Measurements from ENCODE around the gene IGLL5.

Gene IGLL5

DNA sequence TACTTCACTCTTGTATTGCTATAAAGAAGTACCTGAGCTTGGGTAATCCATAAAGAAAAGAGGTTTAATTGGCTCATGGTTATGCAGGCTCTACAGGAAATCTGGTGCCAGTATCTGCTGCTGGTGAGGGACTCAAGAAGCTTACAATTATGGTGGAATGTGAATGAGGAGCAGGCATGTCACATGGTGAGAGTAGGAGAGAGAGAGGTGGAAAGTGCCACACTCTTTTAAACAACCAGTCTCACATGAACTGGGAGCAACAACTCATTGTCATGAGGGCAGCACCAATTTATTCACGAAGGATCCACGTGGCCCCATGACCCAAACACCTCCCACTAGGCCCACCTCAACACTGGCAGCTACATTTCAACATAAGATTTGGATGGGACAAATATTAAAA is 24.6 kb upstream of the IGLL5 start:
- DNase-seq (ENCODE audit: low read depth) = no peak

GRCh38 chr22:22865311-22866072 is 22.1 kb upstream of the IGLL5 start:
- no peak for DNase-seq (ENCODE audit: low read depth)

- no peak for DNase-seq (ENCODE audit: low read depth)
These were observed 21.1 kb upstream of the IGLL5 start for GRCh38 chr22:22866381-22867111.

DNA sequence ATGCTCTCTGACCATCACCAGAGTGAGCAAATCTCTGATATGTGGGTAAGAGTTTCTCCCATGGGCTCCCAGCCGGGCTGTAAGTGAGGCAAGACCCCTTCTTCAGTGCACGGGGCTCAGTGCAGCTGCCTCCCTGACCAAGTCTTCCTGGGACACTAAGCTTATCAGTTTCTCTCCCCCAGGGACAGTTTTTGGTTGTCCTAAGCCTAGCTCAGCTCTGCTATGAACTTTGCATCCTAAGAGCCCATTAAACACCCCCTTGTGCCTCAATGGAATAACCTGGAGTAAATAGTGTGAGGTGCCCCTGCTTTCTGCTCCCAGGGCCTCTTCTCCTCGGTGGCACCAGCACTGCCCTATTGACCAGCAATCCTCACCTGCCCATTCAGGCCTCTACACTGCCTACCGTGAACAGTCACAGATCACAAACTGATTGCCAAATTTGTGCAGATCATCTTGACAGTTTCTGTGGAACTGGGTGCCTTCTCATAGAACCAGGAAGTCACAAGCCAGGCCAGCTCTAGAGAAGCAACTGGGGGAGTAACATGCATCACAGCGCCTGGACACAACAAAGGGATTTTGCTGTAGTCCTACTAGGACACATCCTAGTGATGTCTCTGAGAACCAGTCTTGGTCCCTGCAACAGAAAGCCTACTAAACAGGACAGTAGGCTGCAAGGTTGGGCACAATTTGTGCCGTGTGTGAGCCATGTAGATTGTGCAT is 19.5 kb upstream of the IGLL5 start:
- no peak for DNase-seq (ENCODE audit: low read depth)

DNA sequence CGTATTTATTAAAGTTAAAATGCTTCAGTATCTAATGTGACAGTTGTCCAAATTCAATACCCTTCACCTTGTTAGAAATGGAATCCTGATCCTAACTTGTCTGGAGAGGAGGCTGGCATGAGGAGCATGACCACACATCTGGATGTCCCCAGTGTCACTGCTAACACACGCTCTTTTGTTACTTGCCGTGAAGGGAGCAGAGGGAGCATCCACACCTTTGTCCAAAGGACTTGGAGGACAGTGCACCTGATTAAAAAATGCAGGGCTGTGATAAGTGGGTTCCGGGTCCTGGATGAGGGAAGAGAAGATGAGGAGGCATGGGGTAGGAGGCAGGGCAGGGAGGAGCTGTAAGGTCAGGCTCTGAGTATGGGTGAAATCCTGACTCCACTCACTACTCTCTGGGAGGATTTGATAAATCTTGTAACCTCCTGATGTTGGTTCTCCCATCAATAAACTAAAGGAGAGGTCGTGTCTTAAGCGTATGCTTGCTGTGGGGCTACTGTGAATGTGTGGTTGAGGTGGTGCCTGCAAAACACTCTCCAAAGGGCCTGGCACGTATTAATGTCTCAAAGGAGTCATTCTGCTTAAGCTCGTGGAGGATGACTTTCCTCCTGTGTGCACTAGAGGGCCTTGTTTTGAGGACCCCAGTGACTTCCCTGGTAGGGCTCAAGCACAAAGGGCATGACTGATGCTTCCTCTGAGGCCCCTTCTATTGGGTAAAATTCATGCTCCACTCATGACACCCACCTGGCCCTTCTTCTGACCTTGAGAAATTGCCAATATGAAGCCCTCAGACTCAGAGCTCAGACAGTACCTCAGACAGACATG is 16.8 kb upstream of the IGLL5 start:
- DNase-seq (ENCODE audit: low read depth) = no peak

DNA sequence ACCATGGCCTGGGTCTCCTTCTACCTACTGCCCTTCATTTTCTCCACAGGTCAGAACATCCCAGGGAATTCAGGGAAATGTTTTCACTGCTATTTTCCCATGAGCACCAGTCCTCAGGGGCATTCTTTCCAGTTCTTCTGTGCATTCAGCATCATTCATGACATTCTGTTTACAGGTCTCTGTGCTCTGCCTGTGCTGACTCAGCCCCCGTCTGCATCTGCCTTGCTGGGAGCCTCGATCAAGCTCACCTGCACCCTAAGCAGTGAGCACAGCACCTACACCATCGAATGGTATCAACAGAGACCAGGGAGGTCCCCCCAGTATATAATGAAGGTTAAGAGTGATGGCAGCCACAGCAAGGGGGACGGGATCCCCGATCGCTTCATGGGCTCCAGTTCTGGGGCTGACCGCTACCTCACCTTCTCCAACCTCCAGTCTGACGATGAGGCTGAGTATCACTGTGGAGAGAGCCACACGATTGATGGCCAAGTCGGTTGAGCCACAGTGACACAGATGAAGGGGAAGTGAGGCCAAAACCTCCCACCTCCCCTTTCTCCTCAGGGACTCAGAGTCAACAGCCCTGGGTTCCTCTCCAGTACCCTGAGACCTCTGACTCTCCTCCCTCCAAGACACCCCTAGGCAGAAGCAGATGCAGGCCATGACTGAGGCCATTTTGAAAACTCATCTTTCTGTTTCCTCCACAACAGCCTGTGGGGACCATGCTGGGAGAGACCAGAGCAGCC is 15.9 kb upstream of the IGLL5 start:
- no peak for DNase-seq (ENCODE audit: low read depth)

DNA sequence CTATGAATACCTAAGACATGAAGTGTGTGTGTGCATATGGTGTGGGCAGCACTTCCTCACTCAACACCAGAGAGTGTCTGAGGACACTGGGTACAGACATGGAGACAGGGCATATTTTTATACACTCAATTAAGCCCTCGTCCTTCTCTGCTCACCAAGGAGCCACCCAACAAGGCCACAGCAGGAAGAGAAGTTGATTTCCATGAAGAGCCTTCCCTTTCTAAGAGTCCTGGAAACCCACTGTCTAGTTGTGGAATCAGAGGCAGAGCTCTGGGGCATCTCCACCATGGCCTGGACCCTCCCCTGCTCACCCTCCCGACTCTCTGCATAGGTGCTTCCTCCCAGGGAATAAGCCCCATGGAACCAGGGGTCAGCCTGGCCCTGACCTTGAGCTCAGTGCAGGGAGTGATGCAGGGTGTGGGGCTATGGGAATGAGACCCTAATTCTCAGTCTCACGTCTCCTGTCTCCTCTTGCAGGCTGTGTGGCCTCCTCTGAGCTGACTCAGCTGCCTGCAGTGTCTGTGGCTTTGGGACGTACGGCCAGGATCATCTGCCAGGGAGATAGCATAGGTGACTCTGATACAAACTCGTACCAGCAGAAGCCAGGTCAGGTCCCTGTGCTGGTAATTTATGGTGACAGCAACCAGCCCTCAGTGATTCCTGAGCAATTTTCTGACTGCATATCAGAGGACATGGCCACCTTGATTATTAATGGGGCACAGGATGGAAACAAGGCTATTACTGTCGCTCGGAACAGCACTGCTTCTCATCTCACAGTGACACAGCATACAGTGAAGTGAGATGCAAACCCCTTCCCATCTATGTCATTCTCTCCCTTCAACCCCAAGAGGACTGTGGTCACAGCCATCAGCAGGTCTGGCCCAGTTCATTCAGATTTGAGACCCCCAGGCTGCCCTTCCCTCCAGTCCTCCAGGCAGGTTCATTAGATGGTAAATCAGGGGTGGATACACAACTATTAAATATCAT is 14.6 kb upstream of the IGLL5 start:
- DNase-seq (ENCODE audit: low read depth) = no peak

- peak; percentile 43 for DNase-seq (ENCODE audit: low read depth)
These were observed 9.9 kb upstream of the IGLL5 start for GRCh38 chr22:22877523-22878210.

DNA sequence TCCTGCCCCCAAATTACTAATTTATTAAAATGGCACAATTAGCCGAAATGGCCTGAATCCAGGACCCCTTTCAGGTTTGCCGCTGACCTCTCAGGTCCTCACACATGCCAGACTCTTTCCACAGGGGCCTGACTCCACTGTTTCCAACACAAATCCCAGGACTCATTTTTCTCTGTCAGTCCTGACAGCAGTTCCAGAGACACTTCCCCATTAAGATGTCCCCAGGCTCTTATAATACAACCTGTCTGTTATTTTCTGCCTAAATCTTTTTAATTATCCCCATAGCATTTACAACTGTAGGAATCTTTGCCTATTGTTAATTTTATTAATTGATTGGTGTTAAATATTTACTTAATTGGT is 9.4 kb upstream of the IGLL5 start:
- no peak for DNase-seq (ENCODE audit: low read depth)

GRCh38 chr22:22878801-22879674 is 8.6 kb upstream of the IGLL5 start:
- no peak for DNase-seq (ENCODE audit: low read depth)

GRCh38 chr22:22879675-22880155 is 7.9 kb upstream of the IGLL5 start:
- DNase-seq (ENCODE audit: low read depth) = no peak

- no peak for DNase-seq (ENCODE audit: low read depth)
These were observed 7.0 kb upstream of the IGLL5 start for GRCh38 chr22:22880645-22881044.

DNA sequence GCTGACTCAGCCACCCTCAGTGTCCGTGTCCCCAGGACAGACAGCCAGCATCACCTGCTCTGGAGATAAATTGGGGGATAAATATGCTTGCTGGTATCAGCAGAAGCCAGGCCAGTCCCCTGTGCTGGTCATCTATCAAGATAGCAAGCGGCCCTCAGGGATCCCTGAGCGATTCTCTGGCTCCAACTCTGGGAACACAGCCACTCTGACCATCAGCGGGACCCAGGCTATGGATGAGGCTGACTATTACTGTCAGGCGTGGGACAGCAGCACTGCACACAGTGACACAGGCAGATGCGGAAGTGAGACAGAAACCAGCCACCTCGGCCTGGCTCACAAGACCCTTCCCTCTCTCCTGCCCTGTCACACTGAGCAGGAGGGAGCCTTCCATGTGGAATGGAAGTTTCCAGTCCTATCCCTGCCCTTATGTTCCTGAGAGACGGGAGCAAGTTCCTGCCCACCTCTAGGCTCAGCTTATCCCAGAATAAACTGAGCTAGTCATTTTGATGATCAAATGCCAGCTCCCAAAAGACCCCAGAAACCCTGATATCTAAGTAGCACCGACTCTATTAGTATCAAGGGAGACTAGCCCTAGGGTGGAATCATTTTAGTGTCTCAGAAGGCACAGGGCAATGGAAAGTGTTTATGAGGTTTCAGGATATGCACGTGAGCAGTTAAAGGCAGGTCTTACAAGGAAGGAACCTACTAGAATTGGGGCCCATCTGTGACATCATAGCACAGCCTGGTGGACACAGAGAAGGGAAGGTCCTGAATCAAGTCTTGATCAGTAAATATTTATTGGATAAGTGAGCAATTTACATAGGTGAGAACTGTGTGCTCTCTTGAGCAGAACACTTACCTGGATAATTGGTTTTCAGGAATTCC is 6.3 kb upstream of the IGLL5 start:
- no peak for DNase-seq (ENCODE audit: low read depth)

GRCh38 chr22:22882033-22882717 is 5.4 kb upstream of the IGLL5 start:
- no peak for DNase-seq (ENCODE audit: low read depth)

DNA sequence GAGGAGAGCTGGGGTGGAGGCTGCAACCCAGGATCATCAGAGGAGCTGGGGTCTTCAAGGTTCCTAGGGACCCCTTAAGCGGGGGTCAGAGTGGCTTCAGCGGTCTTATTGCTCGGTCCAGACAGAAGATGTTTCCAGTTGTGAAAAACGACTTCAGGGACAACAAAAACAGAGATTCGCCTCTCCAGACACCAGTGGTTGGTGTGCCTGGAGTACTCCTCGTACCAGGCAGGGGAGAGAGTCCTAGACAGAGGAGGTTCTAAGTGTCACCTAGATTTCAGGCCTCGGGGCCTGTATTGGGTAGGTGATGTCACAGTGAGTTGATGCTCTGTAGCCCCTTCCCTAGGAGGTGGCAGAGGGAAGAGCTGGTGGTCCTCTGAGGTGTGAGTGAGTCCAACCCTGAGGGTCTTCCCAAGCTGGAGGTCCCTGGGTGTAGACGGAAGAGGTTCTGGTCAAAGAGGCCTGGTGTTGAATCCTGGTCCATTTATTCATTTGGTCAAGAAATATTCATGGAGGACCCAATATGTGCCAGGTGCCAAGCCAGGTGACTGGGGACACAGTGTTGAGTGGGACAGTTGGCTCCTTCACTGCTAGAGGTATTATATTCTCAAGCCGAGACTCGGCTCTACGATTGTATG is 4.4 kb upstream of the IGLL5 start:
- no peak for DNase-seq (ENCODE audit: low read depth)
